ENCODE data around the gene CPEB4. TPM values are rescaled to one million over a fixed set of nuclear protein-coding genes. Genes with fewer than 3 reads are reported as not detected.

The CPEB4 gene
- total RNA-seq, 1 experiment from 2014 or later: 86.7 TPM

DNA sequence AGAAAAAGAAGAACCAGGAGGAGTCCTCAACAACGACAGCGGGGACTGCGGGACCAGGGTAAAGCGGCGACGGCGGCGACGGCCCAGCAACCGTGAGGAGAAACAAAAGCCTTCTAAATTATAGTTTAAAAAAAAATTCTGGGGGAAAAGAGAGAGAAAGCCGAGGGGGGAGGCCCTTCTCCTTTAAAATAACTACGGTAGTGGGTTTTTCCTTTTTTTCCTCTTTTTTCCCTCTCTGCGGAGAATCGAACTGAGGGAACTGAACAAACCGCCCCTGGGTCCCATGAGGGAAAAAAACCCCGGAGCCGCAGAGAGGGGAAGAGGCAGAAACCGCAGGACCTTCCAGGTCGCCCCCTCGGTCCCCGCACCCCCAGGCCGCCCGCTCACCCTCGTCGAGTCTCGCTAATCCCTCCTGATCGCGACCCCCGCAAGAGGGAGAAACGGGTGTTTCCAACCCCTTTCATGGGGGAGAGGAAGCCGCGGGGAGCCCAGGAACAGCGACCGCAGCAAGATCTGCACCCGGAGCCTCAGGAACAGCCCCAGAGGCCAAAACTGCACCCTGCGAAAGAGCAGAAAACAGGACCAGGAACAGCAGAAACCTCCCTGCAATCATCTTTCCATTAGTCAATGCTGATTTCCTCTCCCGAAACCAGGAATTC is 453 bp downstream of the CPEB4 start:
- H3K4me1 Mint-ChIP-seq (ENCODE audit: insufficient read depth, unreplicated experiment): peaks cover 49% of the 10 kb centered on the region
- H3K27me3 Mint-ChIP-seq (ENCODE audit: insufficient read depth, unreplicated experiment): no peaks in the 10 kb centered on the region
- CTCF ChIA-PET: interaction anchor here (0.6 to 6.0 kb wide), 7 partner anchors 17 to 273 kb away, joined by 3 to 39 read pairs (median 3); partner anchors contain the start of gene BOD1
- no peaks in the 10 kb centered on the region for H3K9me3 Mint-ChIP-seq (ENCODE audit: unreplicated experiment)
- peak; percentile 37 for DNase-seq (ENCODE audit: unreplicated experiment)
- TSS peak; percentile 49 for BruUV-seq (replicated peaks)
- POLR2A ChIA-PET: interaction anchor here (0.6 to 10.1 kb wide), 67 partner anchors 8 to 481 kb away, joined by 3 to 176 read pairs (median 5); partner anchors contain the start of gene BOD1
- H3K27ac Mint-ChIP-seq (ENCODE audit: low read depth, unreplicated experiment): peak overlapping the region; percentile 99
- peaks cover 27% of the 10 kb centered on the region for H3K36me3 Mint-ChIP-seq (ENCODE audit: insufficient read depth, unreplicated experiment)
- H3K4me3 Mint-ChIP-seq (ENCODE audit: unreplicated experiment): peak overlapping the region; percentile 97
- intact Hi-C loops (cut with micrococcal nuclease): loop anchor here (1.0 to 5.0 kb wide), 5 partner anchors 39 to 270 kb away; no protein-coding TSS in a partner anchor
- TF ChIP-seq, protein P1, sequence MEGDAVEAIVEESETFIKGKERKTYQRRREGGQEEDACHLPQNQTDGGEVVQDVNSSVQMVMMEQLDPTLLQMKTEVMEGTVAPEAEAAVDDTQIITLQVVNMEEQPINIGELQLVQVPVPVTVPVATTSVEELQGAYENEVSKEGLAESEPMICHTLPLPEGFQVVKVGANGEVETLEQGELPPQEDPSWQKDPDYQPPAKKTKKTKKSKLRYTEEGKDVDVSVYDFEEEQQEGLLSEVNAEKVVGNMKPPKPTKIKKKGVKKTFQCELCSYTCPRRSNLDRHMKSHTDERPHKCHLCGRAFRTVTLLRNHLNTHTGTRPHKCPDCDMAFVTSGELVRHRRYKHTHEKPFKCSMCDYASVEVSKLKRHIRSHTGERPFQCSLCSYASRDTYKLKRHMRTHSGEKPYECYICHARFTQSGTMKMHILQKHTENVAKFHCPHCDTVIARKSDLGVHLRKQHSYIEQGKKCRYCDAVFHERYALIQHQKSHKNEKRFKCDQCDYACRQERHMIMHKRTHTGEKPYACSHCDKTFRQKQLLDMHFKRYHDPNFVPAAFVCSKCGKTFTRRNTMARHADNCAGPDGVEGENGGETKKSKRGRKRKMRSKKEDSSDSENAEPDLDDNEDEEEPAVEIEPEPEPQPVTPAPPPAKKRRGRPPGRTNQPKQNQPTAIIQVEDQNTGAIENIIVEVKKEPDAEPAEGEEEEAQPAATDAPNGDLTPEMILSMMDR (IDR thresholded peaks at IDR 0.05; ENCODE audit: unreplicated experiment): no peak

GRCh38 chr5:173890195-173890991 is 2.2 kb downstream of the CPEB4 start:
- Mint-ChIP-seq H3K9me3 (ENCODE audit: unreplicated experiment) (no peaks in the 10 kb centered on the region), H3K4me1 (ENCODE audit: insufficient read depth, unreplicated experiment) (peaks cover 40% of the 10 kb centered on the region), H3K27ac (ENCODE audit: low read depth, unreplicated experiment) (peak overlapping the region; percentile 77), H3K27me3 (ENCODE audit: insufficient read depth, unreplicated experiment) (no peaks in the 10 kb centered on the region), H3K4me3 (ENCODE audit: unreplicated experiment) (peak overlapping the region; percentile 97), H3K36me3 (ENCODE audit: insufficient read depth, unreplicated experiment) (peaks cover 25% of the 10 kb centered on the region)
- POLR2A ChIA-PET: interaction anchor here (0.6 to 10.1 kb wide), 27 partner anchors 11 to 598 kb away, joined by 3 to 176 read pairs (median 7); partner anchors contain the start of gene BOD1
- CTCF ChIA-PET: interaction anchor here (0.5 to 6.0 kb wide), 15 partner anchors 12 to 273 kb away, joined by 3 to 39 read pairs (median 4); partner anchors contain the start of gene BOD1
- peak; percentile 11 for DNase-seq (ENCODE audit: unreplicated experiment)
- TF ChIP-seq, protein P1 (IDR thresholded peaks at IDR 0.05; ENCODE audit: unreplicated experiment): no peak
- BruUV-seq (replicated peaks): TSS peak; percentile 79
- intact Hi-C loops (cut with micrococcal nuclease): no loop called here

DNA sequence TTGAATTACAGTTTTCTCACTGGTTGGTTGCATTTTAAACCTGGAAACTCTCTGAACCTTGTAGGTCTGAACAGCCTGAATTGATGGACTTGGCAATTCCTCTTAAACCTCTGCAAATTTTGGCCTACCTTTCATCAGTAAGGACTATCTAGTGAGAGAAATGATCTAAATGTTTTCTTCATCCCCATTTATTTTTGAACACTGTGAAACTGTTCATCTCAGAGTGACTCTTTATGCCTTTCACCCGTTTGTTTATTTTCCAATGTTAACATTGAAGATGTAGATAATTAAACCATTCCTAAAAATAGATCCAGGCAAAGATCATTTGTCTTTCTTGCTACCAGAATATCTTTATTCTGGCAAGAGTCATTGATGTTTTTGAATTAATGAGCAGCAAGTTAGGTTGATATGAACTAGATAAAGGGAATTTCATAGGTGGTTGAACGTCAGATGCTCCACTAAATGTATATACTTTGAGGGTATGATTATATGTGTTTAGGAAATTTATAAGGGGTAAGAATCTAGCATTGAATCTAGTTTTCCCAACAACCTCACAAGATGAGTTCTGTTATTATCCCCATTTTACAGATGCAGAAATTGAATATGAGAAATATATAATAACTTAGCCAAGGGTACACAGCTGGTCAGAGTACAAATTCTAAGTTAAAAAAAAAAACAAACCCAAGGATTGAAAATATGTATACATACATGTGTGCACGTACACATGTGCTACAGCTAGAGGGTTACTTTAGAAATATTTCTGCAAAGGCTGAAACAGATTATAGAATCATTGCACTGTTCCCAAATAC is 3.4 kb downstream of the CPEB4 start:
- intact Hi-C loops (cut with micrococcal nuclease): loop anchor here (2.0 kb wide), 2 partner anchors 25 to 109 kb away; no protein-coding TSS in a partner anchor
- TF ChIP-seq, protein P1 (IDR thresholded peaks at IDR 0.05; ENCODE audit: unreplicated experiment): no peak
- Mint-ChIP-seq H3K36me3 (ENCODE audit: insufficient read depth, unreplicated experiment) (peaks cover 31% of the 10 kb centered on the region), H3K27me3 (ENCODE audit: insufficient read depth, unreplicated experiment) (no peaks in the 10 kb centered on the region), H3K4me1 (ENCODE audit: insufficient read depth, unreplicated experiment) (peaks cover 46% of the 10 kb centered on the region), H3K27ac (ENCODE audit: low read depth, unreplicated experiment) (peak overlapping the region; percentile 77), H3K4me3 (ENCODE audit: unreplicated experiment) (peak overlapping the region; percentile 97), H3K9me3 (ENCODE audit: unreplicated experiment) (no peaks in the 10 kb centered on the region)
- ChIA-PET POLR2A (interaction anchor here (0.7 to 10.1 kb wide), 25 partner anchors 7 to 276 kb away, joined by 3 to 176 read pairs (median 9); partner anchors contain the start of gene BOD1), CTCF (interaction anchor here (0.6 to 6.0 kb wide), 10 partner anchors 22 to 274 kb away, joined by 3 to 39 read pairs (median 4); partner anchors contain the start of gene BOD1)
- DNase-seq (ENCODE audit: unreplicated experiment): peak; percentile 17
- BruUV-seq (replicated peaks): no TSS peak

Measured in MCF 10A (cell line).